ENCODE results near the gene S100Z.
A peak's percentile ranks its signal among the peaks of the same experiment; 100 is the strongest.
"Not testable (repeated sequence)": the region's sequence is repeated elsewhere in the genome, so short reads cannot be mapped to it uniquely, and the experiment has no call there.

Gene S100Z

GRCh38 chr5:76849419-76850291 is at the start of gene S100Z:
TSS of gene S100Z (plus strand) at chr5:76850014. CDS start at chr5:76875360, 25,346 bp downstream.
- DNase-seq = no peak

DNA sequence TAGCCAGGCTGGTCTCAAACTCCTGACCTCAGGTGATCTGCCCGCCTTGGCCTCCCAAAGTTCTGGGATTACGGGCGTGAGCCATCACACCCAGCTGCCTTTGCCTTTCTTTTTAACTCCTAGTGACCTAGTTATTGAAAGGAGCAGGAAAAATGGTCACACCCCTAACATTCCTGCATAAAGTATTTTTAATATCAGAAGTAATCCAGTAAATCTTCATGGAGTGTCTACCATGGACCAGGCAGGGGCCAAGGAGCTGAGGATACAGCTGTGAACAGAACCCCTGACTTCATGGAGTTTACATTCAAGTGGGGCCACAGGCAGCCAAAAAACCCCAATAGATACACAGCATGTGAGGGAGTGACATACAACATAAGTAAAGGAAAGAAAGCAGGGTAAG is 49.2 kb upstream of the S100Z start:
- DNase-seq = no peak

DNA sequence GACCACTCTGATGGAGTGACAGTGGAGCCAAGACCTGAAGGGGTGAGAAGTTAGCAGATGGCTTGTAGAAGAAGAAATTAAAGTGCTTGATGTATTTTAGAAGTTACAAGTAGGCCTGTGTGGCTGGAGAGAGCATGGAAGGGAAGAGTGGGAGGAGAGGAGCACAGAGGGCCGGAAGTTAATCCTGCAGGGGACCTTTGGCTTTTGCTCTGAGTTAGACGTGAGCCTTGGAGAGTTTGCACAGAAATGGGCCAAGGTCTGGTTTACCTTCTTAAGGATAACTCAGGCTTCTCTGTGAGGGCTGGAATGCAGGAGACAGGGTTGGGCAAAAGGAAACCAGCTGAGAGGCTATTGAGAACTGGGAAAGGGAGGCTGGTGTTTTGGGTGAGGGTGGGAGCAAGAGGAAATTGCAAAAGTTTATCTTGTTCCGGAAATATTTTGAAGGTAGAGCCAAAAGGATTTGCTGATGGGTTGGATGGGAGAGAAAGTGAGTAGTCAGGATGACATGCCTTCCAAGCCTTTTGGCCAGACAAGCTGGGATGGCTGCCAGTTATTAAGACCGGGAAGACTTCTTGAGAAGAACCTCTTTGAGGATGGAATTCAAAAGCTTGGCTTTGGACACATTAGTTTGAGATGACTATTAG is 48.5 kb upstream of the S100Z start:
- no peak for DNase-seq

DNA sequence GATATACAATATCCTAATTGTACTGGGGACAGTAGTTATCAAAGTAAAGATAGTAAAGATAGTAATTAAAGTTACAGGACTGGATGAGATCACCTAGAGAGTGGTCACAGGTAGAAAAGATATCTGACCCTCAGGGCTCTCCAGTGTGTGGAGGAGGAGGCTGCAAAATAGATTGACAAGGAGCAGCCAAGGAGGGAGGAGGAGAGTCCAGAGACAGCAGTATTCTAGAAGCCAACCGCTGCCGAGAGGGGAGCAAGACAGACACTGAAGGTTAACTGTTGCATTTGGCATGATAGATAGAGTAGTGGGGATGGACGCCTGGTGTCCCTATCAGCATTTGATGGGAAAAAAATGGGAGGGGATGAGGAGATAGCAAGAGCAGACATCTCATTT is 48.0 kb upstream of the S100Z start:
- no peak for DNase-seq

- no peak for DNase-seq
These were observed 45.5 kb upstream of the S100Z start for GRCh38 chr5:76804266-76804665.

- no peak for DNase-seq
These were observed 43.9 kb upstream of the S100Z start for GRCh38 chr5:76805821-76806505.

GRCh38 chr5:76807296-76807695 is 42.5 kb upstream of the S100Z start:
- DNase-seq = no peak

GRCh38 chr5:76808141-76808691 is 41.6 kb upstream of the S100Z start:
- DNase-seq = no peak

DNA sequence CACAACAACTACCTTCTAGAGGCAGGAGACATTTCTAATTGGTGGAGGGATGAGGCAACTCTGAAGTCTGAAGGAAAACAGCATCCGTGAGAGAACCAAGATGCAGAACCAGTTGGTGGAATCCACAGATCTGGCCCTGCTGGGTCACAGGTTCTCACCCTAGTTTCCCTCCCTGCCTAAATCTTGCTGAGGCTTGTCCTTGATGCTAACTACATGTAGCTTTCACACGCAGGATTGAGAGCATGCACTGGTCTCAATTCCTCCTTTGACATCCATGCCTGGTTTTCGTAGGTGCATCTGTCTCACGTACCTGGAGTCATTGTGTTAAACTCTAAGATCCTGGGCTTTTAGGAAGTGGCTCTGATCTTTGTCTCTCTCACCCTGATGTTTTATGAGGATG is 40.7 kb upstream of the S100Z start:
- no peak for DNase-seq

DNA sequence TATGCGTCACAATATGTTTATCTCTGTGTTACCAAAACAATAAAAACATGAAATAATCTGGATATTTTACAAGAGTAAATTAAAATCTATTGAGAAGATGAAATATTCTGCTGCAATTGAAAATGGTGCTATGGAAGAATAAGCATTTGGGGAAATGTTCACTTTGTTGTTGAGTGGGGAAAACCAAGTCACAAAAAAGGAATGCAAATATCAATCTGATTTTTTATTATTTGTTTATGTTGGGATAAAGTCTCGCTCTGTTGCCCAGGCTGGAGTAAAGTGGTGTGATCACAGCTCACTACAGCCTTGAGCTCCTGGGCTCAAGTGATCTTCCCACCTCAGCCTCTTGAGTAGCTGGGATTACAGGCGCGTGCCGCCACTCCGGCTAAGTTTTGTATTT is 39.6 kb upstream of the S100Z start:
- no peak for DNase-seq

GRCh38 chr5:76811214-76811613 is 38.6 kb upstream of the S100Z start:
- no peak for DNase-seq

DNA sequence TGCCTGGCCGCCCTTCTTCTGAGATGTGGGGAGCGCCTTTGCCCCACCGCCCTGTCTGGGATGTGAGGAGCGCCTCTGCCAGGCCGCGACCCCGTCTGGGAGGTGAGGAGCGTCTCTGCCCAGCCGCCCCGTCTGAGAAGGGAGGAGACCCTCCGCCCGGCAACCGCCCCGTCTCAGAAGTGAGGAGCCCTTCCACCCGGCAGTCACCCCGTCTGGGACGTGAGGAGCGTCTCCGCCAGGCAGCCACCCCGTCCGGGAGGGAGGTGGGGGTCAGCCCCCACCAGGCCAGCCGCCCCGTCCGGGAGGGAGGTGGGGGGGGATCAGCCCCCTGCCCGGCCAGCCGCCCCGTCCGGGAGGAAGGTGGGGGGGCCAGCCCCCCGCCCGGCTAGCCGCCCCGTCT is 37.6 kb upstream of the S100Z start:
- DNase-seq = not testable (repeated sequence)

- DNase-seq = no peak
These were observed 35.7 kb upstream of the S100Z start for GRCh38 chr5:76813982-76814562.

- DNase-seq = no peak
These were observed 33.5 kb upstream of the S100Z start for GRCh38 chr5:76816110-76816831.

DNA sequence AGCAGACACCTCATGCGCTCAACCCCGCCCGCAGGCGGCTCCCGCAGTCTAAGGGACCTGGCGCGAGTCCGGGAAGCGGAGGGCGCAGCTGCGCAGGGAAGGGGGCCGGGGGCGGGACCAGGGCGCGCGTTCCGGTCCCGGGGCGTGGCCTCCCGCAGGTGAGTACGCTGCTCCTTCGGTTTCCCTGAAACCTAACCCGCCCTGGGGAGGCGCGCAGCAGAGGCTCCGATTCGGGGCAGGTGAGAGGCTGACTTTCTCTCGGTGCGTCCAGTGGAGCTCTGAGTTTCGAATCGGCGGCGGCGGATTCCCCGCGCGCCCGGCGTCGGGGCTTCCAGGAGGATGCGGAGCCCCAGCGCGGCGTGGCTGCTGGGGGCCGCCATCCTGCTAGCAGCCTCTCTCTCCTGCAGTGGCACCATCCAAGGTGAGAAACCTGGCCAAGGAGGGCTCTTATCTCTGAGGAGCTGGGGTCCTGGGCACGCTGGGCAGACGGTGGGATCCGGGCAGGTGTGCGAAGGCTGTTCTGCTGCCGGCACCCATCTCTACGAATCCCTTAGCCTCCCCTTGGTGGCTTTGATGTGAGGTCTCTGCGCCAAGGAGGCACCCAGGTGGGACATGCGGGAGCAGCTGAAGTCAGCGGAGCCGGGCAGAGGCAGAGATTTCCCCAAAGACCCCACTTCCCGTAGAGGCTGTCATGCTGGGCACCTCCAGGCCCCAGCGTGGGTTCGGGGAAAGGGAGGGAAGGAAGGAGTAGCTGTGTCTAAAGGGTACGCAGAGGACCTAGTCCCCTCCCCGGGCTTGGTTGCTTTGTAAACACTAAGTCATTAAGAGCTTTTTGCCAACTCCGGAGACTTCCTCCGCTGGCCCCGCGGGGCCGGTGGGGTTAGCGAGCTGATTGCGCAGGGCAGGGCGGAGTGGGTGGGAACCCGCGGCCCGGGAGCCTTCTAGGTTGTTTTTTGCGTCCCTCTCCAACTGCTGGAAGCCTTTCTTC is 30.7 kb upstream of the S100Z start, which contains the start of gene F2RL1:
TSS of gene F2RL1 (plus strand) at position 187 of the 988 bp plus-strand sequence. CDS start at position 340, 153 bp downstream.
- DNase-seq = peak; percentile 63 to 67

- DNase-seq = no peak
These were observed 29.8 kb upstream of the S100Z start for GRCh38 chr5:76819851-76820525.

DNA sequence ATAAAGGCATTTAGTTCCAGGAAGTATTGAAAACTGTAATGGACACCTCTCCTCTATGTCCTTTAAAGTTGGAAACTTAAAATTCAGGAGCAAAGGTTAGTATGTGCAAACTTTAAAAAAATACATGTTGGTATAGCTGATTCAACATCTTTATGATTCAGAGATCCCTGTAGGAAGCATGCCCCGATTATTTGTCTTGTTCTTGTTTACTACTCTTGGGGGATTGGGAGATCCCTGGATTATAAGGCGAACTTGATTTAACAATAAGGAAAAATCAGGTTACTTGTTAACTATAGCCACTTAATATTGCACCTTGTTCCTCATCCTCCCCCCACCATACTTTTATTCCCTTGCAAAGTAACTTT is 29.3 kb upstream of the S100Z start:
- DNase-seq = no peak

- DNase-seq = no peak
These were observed 28.7 kb upstream of the S100Z start for GRCh38 chr5:76821136-76821535.

DNA sequence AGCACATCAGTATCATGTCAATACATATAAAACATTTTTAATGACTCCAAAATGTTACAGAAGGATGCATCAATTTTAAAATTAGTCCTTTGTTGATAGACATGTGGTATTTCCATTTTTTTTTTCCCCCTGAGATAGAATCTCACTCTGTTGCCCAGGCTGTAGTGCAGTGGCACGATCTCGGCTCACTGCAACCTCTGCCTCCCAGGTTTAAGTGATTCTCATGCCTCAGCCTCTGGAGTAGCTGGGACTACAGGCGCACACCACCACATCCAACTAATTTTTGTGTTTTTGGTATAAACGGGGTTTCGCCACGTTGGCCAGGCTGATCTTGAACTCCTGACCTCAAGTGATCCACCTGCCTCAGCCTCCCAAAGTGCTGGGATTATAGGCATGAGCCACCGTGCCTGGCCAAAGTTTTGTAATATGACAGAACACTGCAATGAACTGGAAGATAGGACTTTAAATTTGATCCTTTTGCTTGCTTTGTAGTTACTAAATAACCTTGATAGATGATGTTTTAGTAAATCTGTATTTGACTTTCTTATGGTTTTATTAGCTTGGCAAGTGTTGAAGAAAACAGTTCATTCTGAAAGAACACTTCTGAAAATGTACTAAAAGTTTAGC is 27.6 kb upstream of the S100Z start:
- DNase-seq = not testable (repeated sequence)

DNA sequence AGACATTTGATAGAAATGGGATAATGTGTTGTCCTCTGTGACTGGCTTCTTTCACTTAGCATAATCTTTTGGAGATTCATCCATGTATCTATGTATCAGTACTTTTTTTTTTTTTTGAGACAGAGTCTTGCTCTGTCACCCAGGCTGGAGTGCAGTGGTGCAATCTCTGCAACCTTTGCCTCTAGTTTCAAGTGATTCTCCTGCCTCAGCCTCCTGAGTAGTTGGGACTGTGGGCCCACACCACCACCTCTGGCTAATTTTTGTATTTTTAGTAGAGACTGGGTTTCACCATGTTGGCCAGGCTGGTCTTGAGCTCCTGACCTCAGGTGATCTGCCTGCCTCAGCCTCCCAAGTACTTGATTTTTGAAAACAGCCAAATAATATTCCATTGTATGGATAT is 23.4 kb upstream of the S100Z start:
- DNase-seq = not testable (repeated sequence)
